ENCODE results near the gene RPS14. TPM values are rescaled to one million over a fixed set of nuclear protein-coding genes. Genes with fewer than 3 reads are reported as not detected.

Gene RPS14
- total and polyA plus RNA-seq, 10 of the 15 experiments (the other 5 are each of a cell fraction or from before 2014, with no cell fraction given) = 2,295 to 4,047 (median 2,787) TPM

- TF ChIP-seq ZNF687 (IDR thresholded peaks at IDR 0.05) = peak; percentile 19; the same call in 1 of the 2 replicates
- peak; percentile 96 for TF ChIP-seq MLLT1 (IDR thresholded peaks at IDR 0.05)
These were observed 35.4 kb downstream of the RPS14 start (continued) for GRCh38 chr5:150413902-150414790.

All from GM12878 (cell line).